GM23338 (cell line): ENCODE data around the gene FAM120A.

Source experiments
- ETS1 ChIP-seq: IDR thresholded peaks from 2 replicates; pipeline ENCODE4 v1.6.1; 2016; ENCODE audit warnings: antibody characterized with exemption
- EZH2 ChIP-seq: fragments of 200-600 bp; sonication (generic); IDR thresholded peaks from one replicate; pipeline ENCODE4 v1.8.0; 2017; ENCODE audit warnings: antibody characterized with exemption, mild to moderate bottlenecking, low read depth; ENCODE audit not compliant: unreplicated experiment
- POLR2AphosphoS5 ChIP-seq: IDR thresholded peaks from 2 replicates; pipeline ENCODE4 v1.6.1; 2016; ENCODE audit warnings: antibody characterized with exemption, low read depth
- ZNF331 ChIP-seq: fragments of 250-450 bp; sonication (Bioruptor Pico); IDR thresholded peaks from 2 replicates; pipeline ENCODE4 v1.5.0; 2020; ENCODE audit warnings: low read depth, mild to moderate bottlenecking, moderate library complexity
- TF ChIP-seq, protein P1 (sequence below), 2 experiments: fragments of 200-600 bp in 1 of 2; sonication (generic) in 1 of 2; conservative IDR thresholded peaks; 2 replicates each; pipeline versions ENCODE4 v1.5.1 to v1.6.1; 2016 to 2017; ENCODE audit warnings: antibody characterized with exemption in 2 of 2, low read depth in 2 of 2, mild to moderate bottlenecking in 2 of 2, moderate library complexity in 1 of 2
- TF ChIP-seq, protein P2 (sequence below): IDR thresholded peaks from one replicate; pipeline ENCODE4 v1.6.1; 2018; ENCODE audit warnings: antibody characterized with exemption; ENCODE audit not compliant: unreplicated experiment

DNA sequence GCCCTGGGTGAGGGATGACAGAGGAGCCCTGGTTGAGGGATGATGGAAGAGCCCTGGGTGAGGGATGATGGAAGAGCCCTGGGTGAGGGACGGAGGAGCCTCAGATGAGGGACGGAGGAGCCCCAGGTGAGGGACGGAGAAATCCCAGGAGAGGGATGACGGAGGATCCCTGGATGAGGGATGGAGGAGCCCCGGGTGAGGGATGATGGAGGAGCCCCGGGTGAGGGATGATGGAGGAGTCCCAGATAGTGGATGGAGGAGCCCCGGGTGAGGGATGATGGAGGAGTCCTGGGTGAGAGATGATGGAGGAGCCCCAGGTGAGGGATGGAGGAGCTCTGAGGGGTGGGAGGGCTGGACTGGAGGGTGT is 135.8 kb downstream of the FAM120A start:
- TF ChIP-seq, protein P1, sequence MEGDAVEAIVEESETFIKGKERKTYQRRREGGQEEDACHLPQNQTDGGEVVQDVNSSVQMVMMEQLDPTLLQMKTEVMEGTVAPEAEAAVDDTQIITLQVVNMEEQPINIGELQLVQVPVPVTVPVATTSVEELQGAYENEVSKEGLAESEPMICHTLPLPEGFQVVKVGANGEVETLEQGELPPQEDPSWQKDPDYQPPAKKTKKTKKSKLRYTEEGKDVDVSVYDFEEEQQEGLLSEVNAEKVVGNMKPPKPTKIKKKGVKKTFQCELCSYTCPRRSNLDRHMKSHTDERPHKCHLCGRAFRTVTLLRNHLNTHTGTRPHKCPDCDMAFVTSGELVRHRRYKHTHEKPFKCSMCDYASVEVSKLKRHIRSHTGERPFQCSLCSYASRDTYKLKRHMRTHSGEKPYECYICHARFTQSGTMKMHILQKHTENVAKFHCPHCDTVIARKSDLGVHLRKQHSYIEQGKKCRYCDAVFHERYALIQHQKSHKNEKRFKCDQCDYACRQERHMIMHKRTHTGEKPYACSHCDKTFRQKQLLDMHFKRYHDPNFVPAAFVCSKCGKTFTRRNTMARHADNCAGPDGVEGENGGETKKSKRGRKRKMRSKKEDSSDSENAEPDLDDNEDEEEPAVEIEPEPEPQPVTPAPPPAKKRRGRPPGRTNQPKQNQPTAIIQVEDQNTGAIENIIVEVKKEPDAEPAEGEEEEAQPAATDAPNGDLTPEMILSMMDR (conservative IDR thresholded peaks at IDR 0.05; ENCODE audit: low read depth in 2 of 2), result no peak
- TF ChIP-seq POLR2AphosphoS5 (no peak), EZH2 (no peak), ETS1 (no peak), ZNF331 (CRISPR knock-in tag) (no peak)
- TF ChIP-seq, protein P2, sequence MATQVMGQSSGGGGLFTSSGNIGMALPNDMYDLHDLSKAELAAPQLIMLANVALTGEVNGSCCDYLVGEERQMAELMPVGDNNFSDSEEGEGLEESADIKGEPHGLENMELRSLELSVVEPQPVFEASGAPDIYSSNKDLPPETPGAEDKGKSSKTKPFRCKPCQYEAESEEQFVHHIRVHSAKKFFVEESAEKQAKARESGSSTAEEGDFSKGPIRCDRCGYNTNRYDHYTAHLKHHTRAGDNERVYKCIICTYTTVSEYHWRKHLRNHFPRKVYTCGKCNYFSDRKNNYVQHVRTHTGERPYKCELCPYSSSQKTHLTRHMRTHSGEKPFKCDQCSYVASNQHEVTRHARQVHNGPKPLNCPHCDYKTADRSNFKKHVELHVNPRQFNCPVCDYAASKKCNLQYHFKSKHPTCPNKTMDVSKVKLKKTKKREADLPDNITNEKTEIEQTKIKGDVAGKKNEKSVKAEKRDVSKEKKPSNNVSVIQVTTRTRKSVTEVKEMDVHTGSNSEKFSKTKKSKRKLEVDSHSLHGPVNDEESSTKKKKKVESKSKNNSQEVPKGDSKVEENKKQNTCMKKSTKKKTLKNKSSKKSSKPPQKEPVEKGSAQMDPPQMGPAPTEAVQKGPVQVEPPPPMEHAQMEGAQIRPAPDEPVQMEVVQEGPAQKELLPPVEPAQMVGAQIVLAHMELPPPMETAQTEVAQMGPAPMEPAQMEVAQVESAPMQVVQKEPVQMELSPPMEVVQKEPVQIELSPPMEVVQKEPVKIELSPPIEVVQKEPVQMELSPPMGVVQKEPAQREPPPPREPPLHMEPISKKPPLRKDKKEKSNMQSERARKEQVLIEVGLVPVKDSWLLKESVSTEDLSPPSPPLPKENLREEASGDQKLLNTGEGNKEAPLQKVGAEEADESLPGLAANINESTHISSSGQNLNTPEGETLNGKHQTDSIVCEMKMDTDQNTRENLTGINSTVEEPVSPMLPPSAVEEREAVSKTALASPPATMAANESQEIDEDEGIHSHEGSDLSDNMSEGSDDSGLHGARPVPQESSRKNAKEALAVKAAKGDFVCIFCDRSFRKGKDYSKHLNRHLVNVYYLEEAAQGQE, result no peak
